ENCODE results near the gene AURKAIP1. TPM values are rescaled to one million over a fixed set of nuclear protein-coding genes. Genes with fewer than 3 reads are reported as not detected.
"Not testable (repeated sequence)": the region's sequence is repeated elsewhere in the genome, so short reads cannot be mapped to it uniquely, and the experiment has no call there.

Gene AURKAIP1
- total RNA-seq, 1 experiment from 2014 or later = 164 TPM

GRCh38 chr1:1411626-1412025, 36.6 kb upstream of the AURKAIP1 start:
- H3K4me3 ChIP-seq = no peak overlapping the region
- ChIA-PET CTCF (interaction anchor here (0.7 kb wide), 1 partner anchor 48 kb away, joined by 4 read pairs; no protein-coding TSS in a partner anchor), POLR2A (ENCODE audit: unreplicated experiment) (interaction anchor here (0.6 kb wide), 1 partner anchor 14 kb away, joined by 4 read pairs; a partner anchor contains a TSS)
- peaks cover 8% of the 10 kb centered on the region for H3K4me1 ChIP-seq (replicated peaks; ENCODE audit: insufficient read depth)
- intact Hi-C loops (cut with micrococcal nuclease; ENCODE audit: unreplicated experiment) = no loop called here
- H3F3A ChIP-seq (ENCODE audit: insufficient read depth, low read depth) = peaks cover 12% of the 10 kb centered on the region; the same call in 1 of the 2 replicates
- no peaks in the 10 kb centered on the region for H3K9me3 ChIP-seq (ENCODE audit: insufficient read depth, low read depth)
- H3K79me2 ChIP-seq (ENCODE audit: low read depth) = peaks cover 30% of the 10 kb centered on the region
- no peak for DNase-seq
- H3K27me3 ChIP-seq (ENCODE audit: insufficient read depth, low read depth) = no peaks in the 10 kb centered on the region
- no peak overlapping the region for H2AFZ ChIP-seq
- no peak overlapping the region for H3K27ac ChIP-seq
- no peaks in the 10 kb centered on the region for H3K9me2 ChIP-seq (ENCODE audit: insufficient read depth)
- BruUV-seq (replicated peaks) = no TSS peak
- peaks cover 8% of the 10 kb centered on the region for H4K20me1 ChIP-seq (ENCODE audit: insufficient read depth)
- TF ChIP-seq CTCF (conservative IDR thresholded peaks at IDR 0.05) (no peak), EZH2 (IDR thresholded peaks at IDR 0.05; ENCODE audit: low read depth) (no peak)
- H3K36me3 ChIP-seq (ENCODE audit: low read depth) = no peaks in the 10 kb centered on the region
- no peak overlapping the region for H3K4me2 ChIP-seq

GRCh38 chr1:1410238-1410637, 35.2 kb upstream of the AURKAIP1 start:
- H3K4me1 ChIP-seq (replicated peaks; ENCODE audit: insufficient read depth) = peaks cover 18% of the 10 kb centered on the region
- H2AFZ ChIP-seq; BruUV-seq (replicated peaks); DNase-seq; H4K20me1 ChIP-seq (ENCODE audit: insufficient read depth); POLR2A ChIA-PET (ENCODE audit: unreplicated experiment); intact Hi-C loops (cut with micrococcal nuclease; ENCODE audit: unreplicated experiment); H3K9me2 ChIP-seq (ENCODE audit: insufficient read depth); H3K27me3 ChIP-seq (ENCODE audit: insufficient read depth, low read depth); H3K9me3 ChIP-seq (ENCODE audit: insufficient read depth, low read depth); H3K27ac ChIP-seq; H3K36me3 ChIP-seq (ENCODE audit: low read depth); H3K4me3 ChIP-seq; H3K4me2 ChIP-seq: not testable (repeated sequence)
- H3K79me2 ChIP-seq (ENCODE audit: low read depth) = peaks cover 44% of the 10 kb centered on the region
- CTCF ChIA-PET = interaction anchor here (0.6 kb wide), 1 partner anchor 16 kb away, joined by 3 read pairs; no protein-coding TSS in a partner anchor
- peaks cover 16% of the 10 kb centered on the region; the same call in 1 of the 2 replicates for H3F3A ChIP-seq (ENCODE audit: insufficient read depth, low read depth)

GRCh38 chr1:1407636-1408318, 32.8 kb upstream of the AURKAIP1 start:
- Histone ChIP-seq H3F3A (ENCODE audit: insufficient read depth, low read depth) (peaks cover 41% of the 10 kb centered on the region), H3K4me2 (peak overlapping the region; percentile 88), H3K9me3 (ENCODE audit: insufficient read depth, low read depth) (no peaks in the 10 kb centered on the region), H3K9me2 (ENCODE audit: insufficient read depth) (no peaks in the 10 kb centered on the region), H3K27me3 (ENCODE audit: insufficient read depth, low read depth) (no peaks in the 10 kb centered on the region), H3K4me1 (replicated peaks; ENCODE audit: insufficient read depth) (peaks cover 19% of the 10 kb centered on the region), H2AFZ (peak overlapping the region; percentile 85), H3K36me3 (ENCODE audit: low read depth) (peaks cover 13% of the 10 kb centered on the region; the same call in 1 of the 2 replicates), H3K79me2 (ENCODE audit: low read depth) (peaks cover 50% of the 10 kb centered on the region), H3K4me3 (peak overlapping the region; percentile 80), H4K20me1 (ENCODE audit: insufficient read depth) (peaks cover 8% of the 10 kb centered on the region), H3K27ac (peak overlapping the region; percentile 44)
- no TSS peak for BruUV-seq (replicated peaks)
- TF ChIP-seq EZH2 (IDR thresholded peaks at IDR 0.05; ENCODE audit: low read depth) = no peak
- intact Hi-C loops (cut with micrococcal nuclease; ENCODE audit: unreplicated experiment) = loop anchor here (2.0 kb wide), 2 partner anchors 25 to 33 kb away; no protein-coding TSS in a partner anchor
- ChIA-PET CTCF (no interaction called here), POLR2A (ENCODE audit: unreplicated experiment) (interaction anchor here (0.5 to 0.6 kb wide), 2 partner anchors 13 to 23 kb away, joined by 5 to 6 read pairs; no protein-coding TSS in a partner anchor)
- DNase-seq = peak in 1 of 2 experiments; percentile 47

- BruUV-seq (replicated peaks) = no TSS peak
- Histone ChIP-seq H3K27ac (peak within 1 kb of the TSS; percentile 44), H3K4me3 (peak within 1 kb of the TSS; percentile 80), H3K4me1 (replicated peaks; ENCODE audit: insufficient read depth) (peaks cover 19% of the 10 kb centered on the region), H3K4me2 (peak within 1 kb of the TSS; percentile 88), H3K9me2 (ENCODE audit: insufficient read depth) (no peaks in the 10 kb centered on the region), H3K36me3 (ENCODE audit: low read depth) (peaks cover 16% of the 10 kb centered on the region; the same call in 1 of the 2 replicates), H4K20me1 (ENCODE audit: insufficient read depth) (peaks cover 8% of the 10 kb centered on the region), H3K27me3 (ENCODE audit: insufficient read depth, low read depth) (no peaks in the 10 kb centered on the region), H3K9me3 (ENCODE audit: insufficient read depth, low read depth) (no peaks in the 10 kb centered on the region), H3F3A (ENCODE audit: insufficient read depth, low read depth) (peaks cover 45% of the 10 kb centered on the region), H2AFZ (peak within 1 kb of the TSS; percentile 85), H3K79me2 (ENCODE audit: low read depth) (peaks cover 52% of the 10 kb centered on the region)
- POLR2A ChIA-PET (ENCODE audit: unreplicated experiment) = no interaction called here
- CTCF ChIA-PET = no interaction called here
- DNase-seq = peak; percentile 78 to 85
- no peak for TF ChIP-seq EZH2 (IDR thresholded peaks at IDR 0.05; ENCODE audit: low read depth)
- no peak for TF ChIP-seq CTCF (conservative IDR thresholded peaks at IDR 0.05)
- intact Hi-C loops (cut with micrococcal nuclease; ENCODE audit: unreplicated experiment) = loop anchor here (2.0 kb wide), 2 partner anchors 26 to 34 kb away; no protein-coding TSS in a partner anchor
These were observed 32.0 kb upstream of the AURKAIP1 start, which contains the start of gene MRPL20 for GRCh38 chr1:1406821-1407635. Gene MRPL20 (minus strand): TSS chr1:1407293. CDS start chr1:1407217, 76 bp downstream.

Measured in PC-9 (cell line).